H1 (cell line): ENCODE data around the gene TSKS. TPM values are rescaled to one million over a fixed set of nuclear protein-coding genes. Genes with fewer than 3 reads are reported as not detected.

ENCODE experiments used
- CTCF ChIA-PET: fragments of 300-600 bp; sonication (Branson Sonifier 250); formaldehyde crosslinking; loops from one replicate; lab custom pipeline; 2021; ENCODE audit not compliant: partially characterized antibody; lab: Charles Lee
- POLR2A ChIA-PET: fragments of 300-600 bp; sonication (Branson Sonifier 250); formaldehyde crosslinking; loops from one replicate; lab custom pipeline; 2021; ENCODE audit warnings: inconsistent platforms; ENCODE audit not compliant: partially characterized antibody; lab: Charles Lee
- DNase-seq, 2 experiments: peaks; one replicate each; pipeline versions ENCODE4 v3.0.0 to v3.0.0-alpha.2; 2010 to 2022; ENCODE audit warnings: low spot score in 2 of 2, low read depth in 1 of 2, mixed read lengths in 1 of 2
- FAIRE-seq: peaks from 2 replicates; lab custom pipeline; 2011; peaks lifted over from hg19 to GRCh38; lab: Jason Lieb, UNC
- H2AFZ ChIP-seq: 2 replicates; pipeline ENCODE4 v1.8.1; 2012; ENCODE audit warnings: low read length, inconsistent platforms
- H2AK5ac ChIP-seq: 2 replicates; pipeline ENCODE4 v1.6.1; 2013; ENCODE audit warnings: low read depth, low read length
- H2BK120ac ChIP-seq: replicated peaks from 2 replicates; pipeline ENCODE3; 2013; ENCODE audit warnings: low read depth, low read length, inconsistent platforms
- H2BK12ac ChIP-seq: 2 replicates; pipeline ENCODE4 v1.6.1; 2013; ENCODE audit warnings: low read depth, low read length
- H2BK15ac ChIP-seq: 2 replicates; pipeline ENCODE4 v1.6.1; 2013; ENCODE audit warnings: low read length
- H2BK20ac ChIP-seq: 2 replicates; pipeline ENCODE4 v1.6.1; 2013; ENCODE audit warnings: low read length
- H2BK5ac ChIP-seq: 2 replicates; pipeline ENCODE4 v1.6.1; 2013; ENCODE audit warnings: low read depth, low read length
- H3K14ac ChIP-seq: 2 replicates; pipeline ENCODE4 v1.6.1; 2013; ENCODE audit warnings: inconsistent platforms; ENCODE audit not compliant: insufficient read length
- H3K18ac ChIP-seq: 2 replicates; pipeline ENCODE4 v1.6.1; 2013; ENCODE audit warnings: low read length; ENCODE audit errors: extremely low read depth
- H3K23ac ChIP-seq: 2 replicates; pipeline ENCODE4 v1.6.1; 2013; ENCODE audit warnings: inconsistent platforms; ENCODE audit not compliant: insufficient read length
- H3K23me2 ChIP-seq: 2 replicates; pipeline ENCODE4 v1.6.1; 2013; ENCODE audit warnings: low read depth, low read length
- H3K27ac ChIP-seq: 2 replicates; pipeline ENCODE4 v1.6.1; 2011; ENCODE audit warnings: low read depth, low read length, inconsistent platforms
- H3K27me3 ChIP-seq, 4 experiments: replicated peaks in 1 of 4; 1 replicate in 1 of 4; 2 replicates in 3 of 4; pipeline versions ENCODE4 v1.6.1 to v1.8.1; 2011 to 2013; ENCODE audit warnings: low read length in 3 of 4, mild to moderate bottlenecking in 3 of 4, inconsistent platforms in 2 of 4, mixed read lengths in 2 of 4, moderate library complexity in 1 of 4; ENCODE audit not compliant: control insufficient read depth in 3 of 4, insufficient read depth in 3 of 4; ENCODE audit errors: extremely low read depth in 1 of 4
- H3K36me3 ChIP-seq, 4 experiments: 2 replicates each; pipeline versions ENCODE4 v1.6.1 to v1.8.1; 2011 to 2013; ENCODE audit warnings: mild to moderate bottlenecking in 4 of 4, low read length in 3 of 4, moderate library complexity in 2 of 4, control low read depth in 1 of 4, inconsistent platforms in 1 of 4; ENCODE audit not compliant: insufficient read depth in 4 of 4, control insufficient read depth in 2 of 4
- H3K4ac ChIP-seq: replicated peaks from 2 replicates; pipeline ENCODE3; 2013; ENCODE audit warnings: low read length, low read depth, mixed read lengths, inconsistent platforms; ENCODE audit not compliant: insufficient read length
- H3K4me1 ChIP-seq, 4 experiments: replicated peaks in 1 of 4; 1 replicate in 1 of 4; 2 replicates in 3 of 4; pipeline versions ENCODE4 v1.6.1 to v1.8.1; 2011 to 2013; ENCODE audit warnings: low read length in 3 of 4, inconsistent platforms in 2 of 4, mixed read lengths in 1 of 4; ENCODE audit not compliant: insufficient read depth in 4 of 4, control insufficient read depth in 3 of 4
- H3K4me2 ChIP-seq, 2 experiments: 2 replicates each; pipeline versions ENCODE4 v1.6.1 to v1.8.1; 2011 to 2013; ENCODE audit warnings: low read depth in 2 of 2, low read length in 2 of 2, control low read depth in 1 of 2, inconsistent platforms in 1 of 2, mild to moderate bottlenecking in 1 of 2; ENCODE audit not compliant: insufficient read depth in 1 of 2
- H3K4me3 ChIP-seq, 4 experiments: fragments of 200-600, 300-600 bp in 1 of 4; sonication (generic), shearing (Covaris generic), sonication (Bioruptor Twin) in 1 of 4; 2 replicates each; pipeline versions ENCODE4 v1.5.1 to v1.8.1; 2011 to 2016; ENCODE audit warnings: low read length in 4 of 4, low read depth in 3 of 4, control low read depth in 2 of 4, inconsistent platforms in 2 of 4, mild to moderate bottlenecking in 2 of 4, mixed read lengths in 1 of 4, moderate library complexity in 1 of 4; ENCODE audit not compliant: insufficient read depth in 2 of 4; ENCODE audit errors: extremely low read depth in 1 of 4
- H3K56ac ChIP-seq: replicated peaks from 2 replicates; pipeline ENCODE3; 2013; ENCODE audit warnings: low read depth, mild to moderate bottlenecking, mixed read lengths, low read length, inconsistent platforms; ENCODE audit not compliant: insufficient read length
- H3K79me1 ChIP-seq: 2 replicates; pipeline ENCODE4 v1.6.1; 2013; ENCODE audit warnings: low read depth, low read length, control low read depth
- H3K79me2 ChIP-seq, 2 experiments: 2 replicates each; pipeline versions ENCODE4 v1.6.1 to v1.8.1; 2012 to 2013; ENCODE audit warnings: low read length in 2 of 2, mild to moderate bottlenecking in 2 of 2, inconsistent platforms in 1 of 2; ENCODE audit not compliant: insufficient read depth in 2 of 2, control insufficient read depth in 1 of 2
- H3K9ac ChIP-seq, 4 experiments: replicated peaks in 1 of 4; 1 replicate in 1 of 4; 2 replicates in 3 of 4; pipeline versions ENCODE4 v1.6.1 to v1.8.1; 2011 to 2013; ENCODE audit warnings: low read depth in 3 of 4, low read length in 3 of 4, control low read depth in 2 of 4, mild to moderate bottlenecking in 2 of 4, moderate library complexity in 2 of 4, inconsistent platforms in 1 of 4; ENCODE audit errors: extremely low read depth in 1 of 4
- H3K9me3 ChIP-seq, 2 experiments: 2 replicates each; pipeline versions ENCODE4 v1.6.1 to v1.8.1; 2012 to 2013; ENCODE audit warnings: mild to moderate bottlenecking in 2 of 2, moderate library complexity in 2 of 2, control low read depth in 1 of 2, inconsistent platforms in 1 of 2, low read depth in 1 of 2, low read length in 1 of 2, mixed read lengths in 1 of 2; ENCODE audit not compliant: insufficient read depth in 2 of 2
- H4K20me1 ChIP-seq, 2 experiments: replicated peaks in 1 of 2; 2 replicates each; pipeline versions ENCODE3 to v1.8.1; 2011 to 2013; ENCODE audit warnings: inconsistent platforms in 2 of 2, low read length in 2 of 2, mild to moderate bottlenecking in 1 of 2; ENCODE audit not compliant: insufficient read depth in 2 of 2, control insufficient read depth in 1 of 2
- H4K5ac ChIP-seq: 2 replicates; pipeline ENCODE4 v1.6.1; 2013; ENCODE audit warnings: low read length, low read depth, mixed read lengths, inconsistent platforms; ENCODE audit not compliant: insufficient read length
- H4K8ac ChIP-seq: 2 replicates; pipeline ENCODE4 v1.8.0; 2013; ENCODE audit warnings: mild to moderate bottlenecking, moderate library complexity, low read length, inconsistent platforms; ENCODE audit not compliant: insufficient read depth; ENCODE audit errors: extremely low read depth
- H4K91ac ChIP-seq: replicated peaks from 2 replicates; pipeline ENCODE3; 2013; ENCODE audit warnings: low read length, mixed read lengths, inconsistent platforms; ENCODE audit not compliant: insufficient read length
- CTBP2 ChIP-seq: IDR thresholded peaks from 2 replicates; pipeline ENCODE4 v1.7.0; 2011; ENCODE audit warnings: borderline replicate concordance, mild to moderate bottlenecking, moderate library complexity, mixed read lengths, low read length; ENCODE audit not compliant: insufficient read depth, insufficient read length
- MAFK ChIP-seq: IDR thresholded peaks from 2 replicates; pipeline ENCODE4 v1.6.1; 2012; ENCODE audit warnings: low read depth, mild to moderate bottlenecking, improper control_type of control experiment, low read length
- POLR2A ChIP-seq, 2 experiments: IDR thresholded peaks; 1 replicate in 1 of 2; 2 replicates in 1 of 2; pipeline ENCODE4 v1.6.1; 2011; ENCODE audit warnings: low read depth in 2 of 2, low read length in 2 of 2, mild to moderate bottlenecking in 2 of 2; ENCODE audit errors: control extremely low read depth in 1 of 2
- POLR2AphosphoS5 ChIP-seq: IDR thresholded peaks from 2 replicates; pipeline ENCODE4 v1.6.1; 2011; ENCODE audit warnings: low read depth, low read length
- RAD21 ChIP-seq, 2 experiments: IDR thresholded peaks in 1 of 2; conservative IDR thresholded peaks in 1 of 2; 2 replicates each; pipeline ENCODE4 v1.6.1; 2011; ENCODE audit warnings: low read depth in 2 of 2, low read length in 2 of 2, improper control_type of control experiment in 1 of 2, inconsistent platforms in 1 of 2, mild to moderate bottlenecking in 1 of 2, moderate library complexity in 1 of 2
- SIRT6 ChIP-seq: IDR thresholded peaks from one replicate; pipeline ENCODE4 v1.7.1; 2012; ENCODE audit warnings: low read length, inconsistent platforms
- SIX5 ChIP-seq: IDR thresholded peaks from 2 replicates; pipeline ENCODE4 v1.6.1; 2011; ENCODE audit warnings: mild to moderate bottlenecking, low read depth, low read length
- TBP ChIP-seq: IDR thresholded peaks from 2 replicates; pipeline ENCODE4 v1.6.1; 2011; ENCODE audit warnings: low read depth, low read length, improper control_type of control experiment
- WGBS, 2 experiments: shearing (Covaris generic) in 1 of 2; methylation state at CpG; one replicate each; pipeline versions ENCODE4 v1.1.6 to v1.1.7; 2013 to 2015; ENCODE audit warnings: low lambda C conversion rate in 2 of 2, mixed read lengths in 2 of 2, inconsistent platforms in 1 of 2, low coverage in 1 of 2, missing lambda C conversion rate in 1 of 2; ENCODE audit not compliant: insufficient replicate concordance in 2 of 2, insufficient coverage in 1 of 2, insufficient read length in 1 of 2; ENCODE audit errors: extremely low coverage in 1 of 2, missing lambda C conversion rate in 1 of 2; 5-methylcytosine and 5-hydroxymethylcytosine counted together
- polyA plus RNA-seq, 7 experiments: library from polyadenylated mRNA; depleted of rRNA in 3 of 7; stranded (reverse) in 5 of 7; unstranded in 2 of 7; fragments of >200 nt in 5 of 7; fragments of 200-250 nt in 2 of 7; gene quantifications; 1 replicate in 5 of 7; 2 replicates in 1 of 7; 4 replicates in 1 of 7; pipeline versions ENCODE4 v1.2.1 to v1.2.3, GENCODE V29; 2011 to 2013; ENCODE audit warnings: missing spikeins in 2 of 7, mixed read lengths in 2 of 7
- total RNA-seq: library from RNA; stranded (reverse); fragmentation: NEBNext Ultra II Directional; extraction: Animal tissue kit (Norgen Biotek cat#: 25700); gene quantifications from 2 replicates; pipeline ENCODE4 v1.2.1, GENCODE V29; 2021
- TF ChIP-seq, protein P1 (sequence below): IDR thresholded peaks from 2 replicates; pipeline ENCODE4 v1.6.1; 2012; ENCODE audit warnings: inconsistent platforms
- TF ChIP-seq, protein P2 (sequence below): IDR thresholded peaks from 2 replicates; pipeline ENCODE4 v1.6.1; 2011; ENCODE audit warnings: low read length, improper control_type of control experiment

TSKS gene
- total and polyA plus RNA-seq, 2 of the 8 experiments (the other 6 are each of a cell fraction or from before 2014, with no cell fraction given) = 0.21 TPM; not detected in 1

DNA sequence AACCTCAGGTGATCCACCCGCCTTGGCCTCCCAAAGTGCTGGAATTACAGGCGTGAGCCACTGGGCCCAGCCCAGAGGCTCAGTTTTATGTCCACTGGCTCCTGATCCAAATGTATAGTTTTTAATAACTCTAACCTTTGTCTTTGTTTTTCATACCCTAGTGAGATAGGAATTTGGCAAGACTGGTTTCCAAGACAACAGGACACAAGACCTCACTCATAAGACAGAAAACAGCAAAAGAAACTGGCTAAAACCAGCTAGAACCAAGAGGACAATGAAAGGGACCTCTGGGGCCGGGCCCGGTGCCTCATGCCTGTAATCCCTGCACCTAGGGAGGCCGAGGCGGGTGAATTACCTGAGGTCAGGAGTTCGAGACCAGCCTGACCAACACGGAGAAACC lies 44.6 kb downstream of the TSKS start:
- H2AFZ ChIP-seq = no peak overlapping the region
- no peaks in the 10 kb centered on the region for H3K9me3 ChIP-seq
- H4K20me1 ChIP-seq = no peaks in the 10 kb centered on the region
- H3K4me1 ChIP-seq = no peaks in the 10 kb centered on the region
- H4K91ac ChIP-seq = no peak overlapping the region
- ChIA-PET CTCF (interaction anchor here (0.9 to 3.3 kb wide), 21 partner anchors 8 to 261 kb away, joined by 3 to 23 read pairs (median 7); partner anchors contain the start of genes CPT1C and TSKS), POLR2A (interaction anchor here (1.1 to 7.7 kb wide), 3 partner anchors 25 to 47 kb away, joined by 3 to 51 read pairs (median 5); partner anchors contain the start of genes ADM5 and CPT1C)
- H2AK5ac ChIP-seq = no peak overlapping the region
- no peak overlapping the region for H3K23ac ChIP-seq
- H3K79me1 ChIP-seq = no peaks in the 10 kb centered on the region
- H3K56ac ChIP-seq = no peak overlapping the region
- peaks cover 0 to 4% (median 2%) of the 10 kb centered on the region in 4 experiments; a peak in 5 of 8 replicates for H3K36me3 ChIP-seq
- H3K18ac ChIP-seq = no peak overlapping the region
- H3K9ac ChIP-seq = no peak overlapping the region
- DNase-seq (no peak), FAIRE-seq (no peak)
- WGBS, 2 experiments = 97% methylated on average over 8 of the region's 8 CpGs; no CpG with 5 or more reads in 1 of the 2 experiments
- no peak overlapping the region for H4K8ac ChIP-seq
- no peak overlapping the region for H2BK15ac ChIP-seq
- no peaks in the 10 kb centered on the region for H3K27me3 ChIP-seq
- no peak overlapping the region for H4K5ac ChIP-seq
- H3K4me2 ChIP-seq = no peak overlapping the region; a peak in 1 of 4 replicates
- no peak overlapping the region for H2BK12ac ChIP-seq
- no peak overlapping the region for H2BK120ac ChIP-seq
- no peaks in the 10 kb centered on the region for H3K79me2 ChIP-seq
- no peak overlapping the region for H3K14ac ChIP-seq
- H2BK5ac ChIP-seq = no peak overlapping the region
- H3K23me2 ChIP-seq = peaks cover 2% of the 10 kb centered on the region; the same call in 1 of the 2 replicates
- no peak overlapping the region for H3K27ac ChIP-seq
- no peak overlapping the region for H2BK20ac ChIP-seq
- no peak overlapping the region for H3K4me3 ChIP-seq
- no peak overlapping the region for H3K4ac ChIP-seq
- TF ChIP-seq RAD21 (IDR thresholded peaks at IDR 0.05 in 1 of 2, conservative IDR thresholded peaks at IDR 0.05 in 1 of 2; ENCODE audit: low read depth in 2 of 2, low read length in 2 of 2) (no peak), SIX5 (no peak), MAFK (no peak), POLR2A (IDR thresholded peaks at IDR 0.05; ENCODE audit: control extremely low read depth in 1 of 2, low read depth in 2 of 2, low read length in 2 of 2) (no peak), CTBP2 (no peak), POLR2AphosphoS5 (no peak), SIRT6 (no peak), TBP (no peak)
- TF ChIP-seq, protein P1, sequence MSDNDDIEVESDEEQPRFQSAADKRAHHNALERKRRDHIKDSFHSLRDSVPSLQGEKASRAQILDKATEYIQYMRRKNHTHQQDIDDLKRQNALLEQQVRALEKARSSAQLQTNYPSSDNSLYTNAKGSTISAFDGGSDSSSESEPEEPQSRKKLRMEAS = no peak
- TF ChIP-seq, protein P2, sequence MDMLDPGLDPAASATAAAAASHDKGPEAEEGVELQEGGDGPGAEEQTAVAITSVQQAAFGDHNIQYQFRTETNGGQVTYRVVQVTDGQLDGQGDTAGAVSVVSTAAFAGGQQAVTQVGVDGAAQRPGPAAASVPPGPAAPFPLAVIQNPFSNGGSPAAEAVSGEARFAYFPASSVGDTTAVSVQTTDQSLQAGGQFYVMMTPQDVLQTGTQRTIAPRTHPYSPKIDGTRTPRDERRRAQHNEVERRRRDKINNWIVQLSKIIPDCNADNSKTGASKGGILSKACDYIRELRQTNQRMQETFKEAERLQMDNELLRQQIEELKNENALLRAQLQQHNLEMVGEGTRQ = no peak
